Measurements from ENCODE around the gene FBXW10B. TPM values are rescaled to one million over a fixed set of nuclear protein-coding genes. Genes with fewer than 3 reads are reported as not detected.

FBXW10B gene
- polyA plus RNA-seq, 2 of the 4 experiments (the other 2 are of a cell fraction): 9.6 to 14.3 TPM

DNA sequence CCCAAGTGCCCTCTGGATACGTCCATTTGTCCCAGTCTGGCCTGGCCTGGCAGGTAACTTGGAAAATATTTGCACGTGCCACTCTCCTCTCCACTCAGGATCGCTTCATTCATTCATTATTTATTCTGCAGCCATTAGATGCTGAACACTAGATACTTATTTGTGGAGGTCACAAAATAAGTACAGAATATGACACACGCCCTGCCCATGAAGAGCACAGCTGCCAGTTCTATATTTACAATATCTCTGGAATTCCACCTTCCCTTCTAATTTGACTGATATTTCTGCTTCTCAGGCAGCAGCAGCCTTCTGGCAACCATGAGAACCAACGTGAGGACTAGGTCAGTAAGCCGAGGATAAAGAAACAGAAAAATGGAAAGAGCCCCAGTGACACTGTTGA, 43.7 kb upstream of the FBXW10B start:
- WGBS (ENCODE audit: missing lambda C conversion rate): 92% methylated on average over 6 of the region's 6 CpGs
- TF ChIP-seq CHD2 (IDR thresholded peaks at IDR 0.05; ENCODE audit: low read length, partially characterized antibody) (no peak), RAD21 (conservative IDR thresholded peaks at IDR 0.05 in 1 of 2, IDR thresholded peaks at IDR 0.05 in 1 of 2) (no peak)
- FAIRE-seq (no peak), DNase-seq (ENCODE audit: low read depth in 1 of 2, low spot score in 1 of 2) (no peak), ATAC-seq (no peak)
- Histone ChIP-seq H3K9me3 (no peaks in the 10 kb centered on the region), H3K27ac (no peak overlapping the region), H3K4me1 (peaks cover 20% of the 10 kb centered on the region), H3K4me2 (no peak overlapping the region), H3K4me3 (no peak overlapping the region)
- CTCF ChIA-PET: interaction anchor here (1.2 kb wide), 1 partner anchor 10 kb away, joined by 3 read pairs; no protein-coding TSS in a partner anchor
- POLR2A ChIA-PET: no interaction called here

DNA sequence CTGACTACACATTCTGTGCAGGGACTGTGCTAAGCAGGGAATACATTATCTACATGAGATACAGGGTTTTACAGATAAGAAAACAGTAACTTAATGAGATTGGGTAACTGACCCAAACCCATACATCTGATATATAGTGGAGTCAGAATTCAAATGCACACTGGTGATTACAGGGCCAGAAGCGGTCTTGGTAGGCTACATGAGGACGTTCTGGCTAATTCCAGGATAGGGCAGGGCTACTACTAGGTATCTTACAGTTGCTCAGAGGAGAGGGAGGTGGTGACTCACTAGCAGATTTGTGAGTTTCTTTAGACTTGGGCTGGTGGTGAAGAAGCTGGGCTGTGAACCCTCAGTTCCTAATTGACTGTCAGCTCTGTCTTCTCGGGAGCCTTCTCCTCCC, 43.2 kb upstream of the FBXW10B start:
- POLR2A ChIA-PET: no interaction called here
- H3K4me1 ChIP-seq: peaks cover 25% of the 10 kb centered on the region
- H3K4me2 ChIP-seq: no peak overlapping the region
- ATAC-seq: no peak
- H3K27ac ChIP-seq: no peak overlapping the region
- H3K4me3 ChIP-seq: no peak overlapping the region
- CTCF ChIA-PET: interaction anchor here (1.2 kb wide), 1 partner anchor 10 kb away, joined by 3 read pairs; no protein-coding TSS in a partner anchor
- no peak for FAIRE-seq
- WGBS (ENCODE audit: missing lambda C conversion rate): 95% methylated on average over 3 of the region's 3 CpGs
- TF ChIP-seq TFCP2L1 (CRISPR knock-in tag; IDR thresholded peaks at IDR 0.05): no peak
- no peak for TF ChIP-seq CBX2 (IDR thresholded peaks at IDR 0.05; ENCODE audit: borderline replicate concordance, low read depth)
- TF ChIP-seq JUN (IDR thresholded peaks at IDR 0.05): no peak
- no peak for TF ChIP-seq KDM5A (IDR thresholded peaks at IDR 0.05)
- no peak for TF ChIP-seq MAZ (IDR thresholded peaks at IDR 0.05; ENCODE audit: borderline replicate concordance, low read depth, low read length)
- TF ChIP-seq, protein P1, sequence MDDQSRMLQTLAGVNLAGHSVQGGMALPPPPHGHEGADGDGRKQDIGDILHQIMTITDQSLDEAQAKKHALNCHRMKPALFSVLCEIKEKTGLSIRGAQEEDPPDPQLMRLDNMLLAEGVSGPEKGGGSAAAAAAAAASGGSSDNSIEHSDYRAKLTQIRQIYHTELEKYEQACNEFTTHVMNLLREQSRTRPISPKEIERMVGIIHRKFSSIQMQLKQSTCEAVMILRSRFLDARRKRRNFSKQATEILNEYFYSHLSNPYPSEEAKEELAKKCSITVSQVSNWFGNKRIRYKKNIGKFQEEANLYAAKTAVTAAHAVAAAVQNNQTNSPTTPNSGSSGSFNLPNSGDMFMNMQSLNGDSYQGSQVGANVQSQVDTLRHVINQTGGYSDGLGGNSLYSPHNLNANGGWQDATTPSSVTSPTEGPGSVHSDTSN (IDR thresholded peaks at IDR 0.05): no peak
- no peak for TF ChIP-seq CHD4 (IDR thresholded peaks at IDR 0.05; ENCODE audit: borderline replicate concordance)
- TF ChIP-seq HOXA7 (CRISPR knock-in tag; IDR thresholded peaks at IDR 0.05): no peak
- TF ChIP-seq GATA3 (IDR thresholded peaks at IDR 0.05; ENCODE audit: borderline replicate concordance): no peak
- no peak for TF ChIP-seq CHD2 (IDR thresholded peaks at IDR 0.05; ENCODE audit: low read length, partially characterized antibody)
- TF ChIP-seq, protein P2, sequence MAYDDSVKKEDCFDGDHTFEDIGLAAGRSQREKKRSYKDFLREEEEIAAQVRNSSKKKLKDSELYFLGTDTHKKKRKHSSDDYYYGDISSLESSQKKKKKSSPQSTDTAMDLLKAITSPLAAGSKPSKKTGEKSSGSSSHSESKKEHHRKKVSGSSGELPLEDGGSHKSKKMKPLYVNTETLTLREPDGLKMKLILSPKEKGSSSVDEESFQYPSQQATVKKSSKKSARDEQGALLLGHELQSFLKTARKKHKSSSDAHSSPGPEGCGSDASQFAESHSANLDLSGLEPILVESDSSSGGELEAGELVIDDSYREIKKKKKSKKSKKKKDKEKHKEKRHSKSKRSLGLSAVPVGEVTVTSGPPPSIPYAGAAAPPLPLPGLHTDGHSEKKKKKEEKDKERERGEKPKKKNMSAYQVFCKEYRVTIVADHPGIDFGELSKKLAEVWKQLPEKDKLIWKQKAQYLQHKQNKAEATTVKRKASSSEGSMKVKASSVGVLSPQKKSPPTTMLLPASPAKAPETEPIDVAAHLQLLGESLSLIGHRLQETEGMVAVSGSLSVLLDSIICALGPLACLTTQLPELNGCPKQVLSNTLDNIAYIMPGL (CRISPR knock-in tag; IDR thresholded peaks at IDR 0.05; ENCODE audit: borderline replicate concordance): no peak
- TF ChIP-seq, protein P3, sequence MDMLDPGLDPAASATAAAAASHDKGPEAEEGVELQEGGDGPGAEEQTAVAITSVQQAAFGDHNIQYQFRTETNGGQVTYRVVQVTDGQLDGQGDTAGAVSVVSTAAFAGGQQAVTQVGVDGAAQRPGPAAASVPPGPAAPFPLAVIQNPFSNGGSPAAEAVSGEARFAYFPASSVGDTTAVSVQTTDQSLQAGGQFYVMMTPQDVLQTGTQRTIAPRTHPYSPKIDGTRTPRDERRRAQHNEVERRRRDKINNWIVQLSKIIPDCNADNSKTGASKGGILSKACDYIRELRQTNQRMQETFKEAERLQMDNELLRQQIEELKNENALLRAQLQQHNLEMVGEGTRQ (IDR thresholded peaks at IDR 0.05): no peak
- TF ChIP-seq HDAC2 (IDR thresholded peaks at IDR 0.05): no peak
- TF ChIP-seq ZSCAN20 (CRISPR knock-in tag; IDR thresholded peaks at IDR 0.05): no peak
- TF ChIP-seq HOXB5 (CRISPR knock-in tag; IDR thresholded peaks at IDR 0.05): no peak
- no peak for TF ChIP-seq POLR2A (IDR thresholded peaks at IDR 0.05; ENCODE audit: low read length)
- TF ChIP-seq HOXB13 (CRISPR knock-in tag; IDR thresholded peaks at IDR 0.05; ENCODE audit: low read depth): no peak
- DNase-seq (ENCODE audit: low read depth in 1 of 2, low spot score in 1 of 2): no peak
- no peaks in the 10 kb centered on the region for H3K9me3 ChIP-seq

DNA sequence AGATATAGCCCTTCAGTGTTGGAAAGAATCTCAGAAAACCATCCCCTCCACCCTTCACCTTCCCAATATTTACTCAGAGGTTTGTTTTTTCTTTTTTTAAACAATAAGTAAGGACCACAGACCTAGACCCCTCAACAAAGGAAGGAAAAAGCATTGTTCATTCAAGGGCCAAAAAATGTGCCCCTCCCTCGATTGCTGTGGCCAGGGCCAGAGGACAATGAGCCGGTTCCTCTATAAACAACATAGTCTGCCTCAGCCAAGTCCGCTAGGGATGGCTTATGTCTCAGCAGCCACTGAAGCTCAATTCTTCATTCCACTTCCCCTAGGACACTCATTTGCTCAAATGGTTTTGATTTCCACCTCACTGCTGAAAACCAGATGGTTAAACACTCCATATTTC, 40.6 kb upstream of the FBXW10B start:
- H3K4me1 ChIP-seq: peaks cover 31% of the 10 kb centered on the region
- peak overlapping the region in 1 of 2 experiments; percentile 38; a peak in 1 of 6 replicates for H3K27ac ChIP-seq
- no peak overlapping the region for H3K4me2 ChIP-seq
- DNase-seq (ENCODE audit: low read depth in 1 of 2, low spot score in 1 of 2) (no peak), ATAC-seq (no peak), FAIRE-seq (no peak)
- ChIA-PET CTCF (interaction anchor here (1.9 to 2.2 kb wide), 2 partner anchors 8 to 10 kb away, joined by 6 read pairs; no protein-coding TSS in a partner anchor), POLR2A (no interaction called here)
- no peak overlapping the region for H3K4me3 ChIP-seq
- 83% methylated on average over 3 of the region's 3 CpGs for WGBS (ENCODE audit: missing lambda C conversion rate)
- H3K9me3 ChIP-seq: no peaks in the 10 kb centered on the region
- TF ChIP-seq EHF (CRISPR knock-in tag; IDR thresholded peaks at IDR 0.05) (no peak), HOXB13 (CRISPR knock-in tag; IDR thresholded peaks at IDR 0.05; ENCODE audit: low read depth) (no peak), CHD4 (IDR thresholded peaks at IDR 0.05; ENCODE audit: borderline replicate concordance) (no peak), SREBF2 (IDR thresholded peaks at IDR 0.05) (no peak), ZFP36 (IDR thresholded peaks at IDR 0.05; ENCODE audit: borderline replicate concordance, partially characterized antibody) (no peak), TP53 (CRISPR knock-in tag; IDR thresholded peaks at IDR 0.05) (no peak), KDM5A (IDR thresholded peaks at IDR 0.05) (no peak)
- TF ChIP-seq, protein P4, sequence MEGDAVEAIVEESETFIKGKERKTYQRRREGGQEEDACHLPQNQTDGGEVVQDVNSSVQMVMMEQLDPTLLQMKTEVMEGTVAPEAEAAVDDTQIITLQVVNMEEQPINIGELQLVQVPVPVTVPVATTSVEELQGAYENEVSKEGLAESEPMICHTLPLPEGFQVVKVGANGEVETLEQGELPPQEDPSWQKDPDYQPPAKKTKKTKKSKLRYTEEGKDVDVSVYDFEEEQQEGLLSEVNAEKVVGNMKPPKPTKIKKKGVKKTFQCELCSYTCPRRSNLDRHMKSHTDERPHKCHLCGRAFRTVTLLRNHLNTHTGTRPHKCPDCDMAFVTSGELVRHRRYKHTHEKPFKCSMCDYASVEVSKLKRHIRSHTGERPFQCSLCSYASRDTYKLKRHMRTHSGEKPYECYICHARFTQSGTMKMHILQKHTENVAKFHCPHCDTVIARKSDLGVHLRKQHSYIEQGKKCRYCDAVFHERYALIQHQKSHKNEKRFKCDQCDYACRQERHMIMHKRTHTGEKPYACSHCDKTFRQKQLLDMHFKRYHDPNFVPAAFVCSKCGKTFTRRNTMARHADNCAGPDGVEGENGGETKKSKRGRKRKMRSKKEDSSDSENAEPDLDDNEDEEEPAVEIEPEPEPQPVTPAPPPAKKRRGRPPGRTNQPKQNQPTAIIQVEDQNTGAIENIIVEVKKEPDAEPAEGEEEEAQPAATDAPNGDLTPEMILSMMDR (IDR thresholded peaks at IDR 0.05): no peak
- TF ChIP-seq, protein P1 (IDR thresholded peaks at IDR 0.05): no peak
- TF ChIP-seq, protein P5, sequence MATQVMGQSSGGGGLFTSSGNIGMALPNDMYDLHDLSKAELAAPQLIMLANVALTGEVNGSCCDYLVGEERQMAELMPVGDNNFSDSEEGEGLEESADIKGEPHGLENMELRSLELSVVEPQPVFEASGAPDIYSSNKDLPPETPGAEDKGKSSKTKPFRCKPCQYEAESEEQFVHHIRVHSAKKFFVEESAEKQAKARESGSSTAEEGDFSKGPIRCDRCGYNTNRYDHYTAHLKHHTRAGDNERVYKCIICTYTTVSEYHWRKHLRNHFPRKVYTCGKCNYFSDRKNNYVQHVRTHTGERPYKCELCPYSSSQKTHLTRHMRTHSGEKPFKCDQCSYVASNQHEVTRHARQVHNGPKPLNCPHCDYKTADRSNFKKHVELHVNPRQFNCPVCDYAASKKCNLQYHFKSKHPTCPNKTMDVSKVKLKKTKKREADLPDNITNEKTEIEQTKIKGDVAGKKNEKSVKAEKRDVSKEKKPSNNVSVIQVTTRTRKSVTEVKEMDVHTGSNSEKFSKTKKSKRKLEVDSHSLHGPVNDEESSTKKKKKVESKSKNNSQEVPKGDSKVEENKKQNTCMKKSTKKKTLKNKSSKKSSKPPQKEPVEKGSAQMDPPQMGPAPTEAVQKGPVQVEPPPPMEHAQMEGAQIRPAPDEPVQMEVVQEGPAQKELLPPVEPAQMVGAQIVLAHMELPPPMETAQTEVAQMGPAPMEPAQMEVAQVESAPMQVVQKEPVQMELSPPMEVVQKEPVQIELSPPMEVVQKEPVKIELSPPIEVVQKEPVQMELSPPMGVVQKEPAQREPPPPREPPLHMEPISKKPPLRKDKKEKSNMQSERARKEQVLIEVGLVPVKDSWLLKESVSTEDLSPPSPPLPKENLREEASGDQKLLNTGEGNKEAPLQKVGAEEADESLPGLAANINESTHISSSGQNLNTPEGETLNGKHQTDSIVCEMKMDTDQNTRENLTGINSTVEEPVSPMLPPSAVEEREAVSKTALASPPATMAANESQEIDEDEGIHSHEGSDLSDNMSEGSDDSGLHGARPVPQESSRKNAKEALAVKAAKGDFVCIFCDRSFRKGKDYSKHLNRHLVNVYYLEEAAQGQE (IDR thresholded peaks at IDR 0.05): no peak
